Esophagus muscularis mucosa (tissue), 4 donors: ENCODE data around the gene ZNF587. TPM values are rescaled to one million over a fixed set of nuclear protein-coding genes. Genes with fewer than 3 reads are reported as not detected.
"Not testable (repeated sequence)": the region's sequence is repeated elsewhere in the genome, so short reads cannot be mapped to it uniquely, and the experiment has no call there.

Experiments
- DNase-seq: peaks from one replicate; pipeline ENCODE4 v3.0.0-alpha.2; 2017; ENCODE audit errors: extremely low spot score
- H3K27ac ChIP-seq, 4 donors: fragments of 200-600 bp; sonication (generic); replicated peaks in 1 of 4; 1 replicate in 3 of 4; 2 replicates in 1 of 4; pipeline ENCODE4 v1.5.1; 2016 to 2019; ENCODE audit warnings: mild to moderate bottlenecking in 1 of 4
- H3K27me3 ChIP-seq, 4 donors: fragments of 200-600 bp; sonication (generic); one replicate each; pipeline versions ENCODE4 v1.5.1 to v1.6.0; 2016 to 2019
- H3K36me3 ChIP-seq, 4 donors: fragments of 200-600 bp; sonication (generic); one replicate each; pipeline ENCODE4 v1.5.1; 2016 to 2019
- H3K4me1 ChIP-seq, 4 donors: fragments of 200-600 bp; sonication (generic); one replicate each; pipeline ENCODE4 v1.5.1; 2016 to 2019
- H3K4me3 ChIP-seq, 4 donors: fragments of 200-600 bp; sonication (generic); 1 replicate in 2 of 4; 2 replicates in 2 of 4; pipeline ENCODE4 v1.5.1; 2016 to 2019; ENCODE audit warnings: mild to moderate bottlenecking in 4 of 4, moderate library complexity in 1 of 4
- H3K9me3 ChIP-seq, 4 donors: fragments of 200-600 bp; sonication (generic); 1 replicate in 3 of 4; 2 replicates in 1 of 4; pipeline ENCODE4 v1.5.1; 2016 to 2019
- CTCF ChIP-seq, 3 experiments: fragments of 200-600 bp in 2 of 3; fragments of 450-650 bp in 1 of 3; sonication (generic) in 2 of 3; IDR thresholded peaks; one replicate each; pipeline ENCODE4 v1.5.1; 2017 to 2019; ENCODE audit warnings: antibody characterized with exemption in 3 of 3, mild to moderate bottlenecking in 2 of 3, moderate library complexity in 1 of 3
- EP300 ChIP-seq: sonication (generic); formaldehyde crosslinking; IDR thresholded peaks from one replicate; pipeline ENCODE4 v1.6.1; 2017; ENCODE audit warnings: antibody characterized with exemption
- POLR2A ChIP-seq: fragments of 450-650 bp; IDR thresholded peaks from one replicate; pipeline ENCODE4 v1.6.1; 2017; ENCODE audit warnings: antibody characterized with exemption, moderate library complexity, mild to moderate bottlenecking, low read depth
- POLR2AphosphoS5 ChIP-seq, 2 donors: sonication (generic); formaldehyde crosslinking; IDR thresholded peaks; one replicate each; pipeline ENCODE4 v1.6.1; 2017; ENCODE audit warnings: antibody characterized with exemption in 2 of 2
- WGBS: methylation state at CpG from one replicate; pipeline ENCODE4 v1.1.5; 2018; 5-methylcytosine and 5-hydroxymethylcytosine counted together
- intact Hi-C: fragments of 100-400 bp; cut with DNase I; formaldehyde crosslinking; loops from one replicate; pipeline ENCODE4 v1.15.1; 2023
- total RNA-seq, 4 donors: library from RNA; depleted of rRNA; stranded (reverse); fragments of >200 nt; gene quantifications; one replicate each; pipeline versions ENCODE4 v1.1.0 to v1.2.1, GENCODE V29; 2016

The ZNF587 gene
- total RNA-seq, 4 donors from 2014 or later = 10.9 to 27.8 (median 19.8) TPM

GRCh38 chr19:57886046-57886445 is 36.4 kb downstream of the ZNF587 start:
- 89% methylated on average over 3 of the region's 3 CpGs for whole genome bisulfite sequencing
- Histone ChIP-seq H3K4me3 (no peak overlapping the region), H3K4me1 (peaks cover 0 to 22% (median 17%) of the 10 kb centered on the region in 4 donors), H3K9me3 (peaks cover 0 to 19% (median 4%) of the 10 kb centered on the region in 4 donors), H3K27ac (no peak overlapping the region), H3K27me3 (no peaks in the 10 kb centered on the region), H3K36me3 (peaks cover 0 to 29% (median 11%) of the 10 kb centered on the region in 4 donors)
- intact Hi-C loops = no loop called here
- DNase-seq = no peak
- TF ChIP-seq CTCF (IDR thresholded peaks at IDR 0.05) (no peak), POLR2A (no peak), EP300 (no peak), POLR2AphosphoS5 (IDR thresholded peaks at IDR 0.05) (no peak)

GRCh38 chr19:57887195-57887941 is 37.7 kb downstream of the ZNF587 start:
- TF ChIP-seq POLR2AphosphoS5 (IDR thresholded peaks at IDR 0.05) (no peak), POLR2A (no peak), EP300 (no peak), CTCF (IDR thresholded peaks at IDR 0.05) (no peak)
- no peak overlapping the region for H3K27ac ChIP-seq
- intact Hi-C loops = no loop called here
- peaks cover 0 to 22% (median 17%) of the 10 kb centered on the region in 4 donors for H3K4me1 ChIP-seq
- peaks cover 0 to 19% (median 4%) of the 10 kb centered on the region in 4 donors for H3K9me3 ChIP-seq
- WGBS = 32% methylated on average over 6 of the region's 6 CpGs
- H3K36me3 ChIP-seq = peaks cover 0 to 29% (median 11%) of the 10 kb centered on the region in 4 donors
- no peaks in the 10 kb centered on the region for H3K27me3 ChIP-seq
- no peak for DNase-seq
- H3K4me3 ChIP-seq = peak overlapping the region; percentile 57 to 85 (median 74)

GRCh38 chr19:57888107-57888559 is 38.5 kb downstream of the ZNF587 start:
- intact Hi-C loops = no loop called here
- peaks cover 0 to 26% (median 9%) of the 10 kb centered on the region in 4 donors for H3K36me3 ChIP-seq
- no peaks in the 10 kb centered on the region for H3K27me3 ChIP-seq
- H3K9me3 ChIP-seq = peaks cover 0 to 19% (median 4%) of the 10 kb centered on the region in 4 donors
- 6% methylated on average over 8 of the region's 8 CpGs for WGBS
- H3K27ac ChIP-seq = peak overlapping the region; percentile 74 to 84 (median 78)
- H3K4me3 ChIP-seq = peak overlapping the region; percentile 57 to 85 (median 74)
- DNase-seq = no peak
- no peak for TF ChIP-seq POLR2A
- TF ChIP-seq EP300 = no peak
- no peak for TF ChIP-seq CTCF (IDR thresholded peaks at IDR 0.05)
- no peak for TF ChIP-seq POLR2AphosphoS5 (IDR thresholded peaks at IDR 0.05)
- peaks cover 0 to 22% (median 17%) of the 10 kb centered on the region in 4 donors for H3K4me1 ChIP-seq

GRCh38 chr19:57888560-57889231 is 39.0 kb downstream of the ZNF587 start, which contains the start of gene ZNF814:
ZNF814 (minus strand) TSS chr19:57889037; CDS start chr19:57888802, 235 bp downstream.
- Histone ChIP-seq H3K4me1 (peaks cover 0 to 22% (median 17%) of the 10 kb centered on the region in 4 donors), H3K36me3 (peaks cover 0 to 21% (median 8%) of the 10 kb centered on the region in 4 donors), H3K27ac (peak within 1 kb of the TSS; percentile 74 to 84 (median 78)), H3K9me3 (peaks cover 0 to 19% (median 4%) of the 10 kb centered on the region in 4 donors), H3K4me3 (peak within 1 kb of the TSS; percentile 57 to 85 (median 74)), H3K27me3 (no peaks in the 10 kb centered on the region)
- intact Hi-C loops = no loop called here
- TF ChIP-seq CTCF (IDR thresholded peaks at IDR 0.05) (peak; percentile 36 to 48 (median 37)), POLR2A (no peak), POLR2AphosphoS5 (IDR thresholded peaks at IDR 0.05) (peak; percentile 60 to 69), EP300 (no peak)
- peak; percentile 94 for DNase-seq
- 3% methylated on average over 5 of the region's 43 CpGs for WGBS

GRCh38 chr19:57890706-57891105 is 41.0 kb downstream of the ZNF587 start:
- H3K36me3 ChIP-seq, H3K27me3 ChIP-seq, DNase-seq, H3K27ac ChIP-seq, H3K4me3 ChIP-seq, intact Hi-C loops: not testable (repeated sequence)
- WGBS = 66% methylated on average over 3 of the region's 3 CpGs
- Histone ChIP-seq H3K9me3 (peaks cover 0 to 11% (median 4%) of the 10 kb centered on the region in 4 donors), H3K4me1 (peaks cover 0 to 22% (median 17%) of the 10 kb centered on the region in 4 donors)
